Thyroid gland (tissue), 4 donors: ENCODE results near the gene LSM7. TPM values are rescaled to one million over a fixed set of nuclear protein-coding genes. Genes with fewer than 3 reads are reported as not detected.
A peak's percentile ranks its signal among the peaks of the same experiment; 100 is the strongest.

ENCODE experiments used
- DNase-seq, 2 donors: peaks; one replicate each; pipeline ENCODE4 v3.0.0-alpha.2; 2019
- H3K27ac ChIP-seq, 3 donors: fragments of 200-600 bp; sonication (generic); 1 replicate in 2 of 3; 2 replicates in 1 of 3; pipeline ENCODE4 v1.5.1; 2016 to 2019; ENCODE audit warnings: mild to moderate bottlenecking in 1 of 3, moderate library complexity in 1 of 3
- H3K27me3 ChIP-seq: fragments of 200-600 bp; sonication (generic); one replicate; pipeline ENCODE4 v1.5.1; 2019
- H3K36me3 ChIP-seq, 2 donors: fragments of 200-600 bp; sonication (generic); one replicate each; pipeline ENCODE4 v1.5.1; 2016 to 2019
- H3K4me1 ChIP-seq, 2 donors: fragments of 200-600 bp; sonication (generic); one replicate each; pipeline ENCODE4 v1.5.1; 2017 to 2019
- H3K4me3 ChIP-seq, 3 donors: fragments of 200-600 bp; sonication (generic); replicated peaks in 1 of 3; 1 replicate in 2 of 3; 2 replicates in 1 of 3; pipeline ENCODE4 v1.5.1; 2016; ENCODE audit warnings: mild to moderate bottlenecking in 1 of 3
- H3K9me3 ChIP-seq: fragments of 200-600 bp; sonication (generic); one replicate; pipeline ENCODE4 v1.5.1; 2017
- POLR2A ChIP-seq, 2 donors: fragments of 450-650 bp; IDR thresholded peaks; one replicate each; pipeline ENCODE4 v1.6.1; 2017; ENCODE audit warnings: antibody characterized with exemption in 2 of 2, mild to moderate bottlenecking in 2 of 2, moderate library complexity in 1 of 2
- WGBS, 2 donors: methylation state at CpG; one replicate each; pipeline ENCODE4 v1.1.5; 2017; 5-methylcytosine and 5-hydroxymethylcytosine counted together
- intact Hi-C: fragments of 100-400 bp; cut with DNase I; formaldehyde crosslinking; loops from one replicate; pipeline ENCODE4 v1.15.1; 2023
- total RNA-seq, 4 donors: library from RNA; depleted of rRNA; stranded (reverse); fragments of >200 nt; gene quantifications; one replicate each; pipeline ENCODE4 v1.2.3, GENCODE V29; 2016
- TF ChIP-seq, protein P1 (sequence below), 6 experiments: fragments of 200-600 bp in 3 of 6; fragments of 450-650 bp in 3 of 6; sonication (generic) in 3 of 6; IDR thresholded peaks; one replicate each; pipeline ENCODE4 v1.5.1; 2016 to 2019; ENCODE audit warnings: antibody characterized with exemption in 6 of 6, mild to moderate bottlenecking in 2 of 6, inconsistent platforms in 1 of 6, moderate library complexity in 1 of 6

Gene LSM7
- total RNA-seq, 4 donors from 2014 or later = 21.1 to 139 (median 55.1) TPM

DNA sequence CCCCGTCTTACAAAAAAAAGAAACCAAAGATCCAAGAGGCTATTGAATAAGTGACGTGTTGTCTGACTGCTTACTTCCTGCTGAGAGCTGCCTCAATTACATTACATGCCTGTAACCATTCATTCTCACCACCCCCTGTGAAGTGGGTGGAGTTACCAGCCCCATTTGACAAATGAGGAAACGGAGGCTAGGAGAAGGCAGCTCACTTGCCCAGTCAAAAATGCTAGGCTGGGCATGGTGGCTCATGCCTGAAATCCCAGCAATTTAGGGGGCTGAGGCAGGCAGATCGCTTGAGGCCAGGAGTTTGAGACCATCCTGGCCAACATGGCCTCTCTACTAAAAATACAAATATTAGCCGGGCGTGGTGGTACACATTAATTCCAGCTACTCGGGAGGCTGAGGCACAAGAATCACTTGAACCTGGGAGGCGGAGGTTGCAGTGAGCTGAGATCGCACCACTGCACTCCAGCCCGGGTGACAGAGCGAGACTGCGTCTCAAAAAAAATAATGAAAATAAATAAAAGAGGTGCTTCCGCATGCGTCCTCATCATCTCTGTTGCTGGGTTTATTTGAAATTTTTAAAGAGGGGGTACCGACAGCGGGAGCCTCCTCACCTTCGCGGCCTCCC lies 499 bp downstream of the LSM7 start:
- no peaks in the 10 kb centered on the region for H3K27me3 ChIP-seq
- H3K4me1 ChIP-seq = peaks cover 40 to 51% of the 10 kb centered on the region in 2 donors
- peak overlapping the region; percentile 60 to 92 (median 84) for H3K4me3 ChIP-seq
- H3K36me3 ChIP-seq = peaks cover 0 to 8% of the 10 kb centered on the region in 2 donors
- WGBS, 2 donors = 1 to 3% methylated on average over 18 of the region's 18 CpGs
- H3K27ac ChIP-seq = peak overlapping the region in 1 of 3 donors; percentile 24
- intact Hi-C loops = no loop called here
- DNase-seq = peak in 1 of 2 donors; percentile 10
- no peaks in the 10 kb centered on the region for H3K9me3 ChIP-seq
- TF ChIP-seq, protein P1, sequence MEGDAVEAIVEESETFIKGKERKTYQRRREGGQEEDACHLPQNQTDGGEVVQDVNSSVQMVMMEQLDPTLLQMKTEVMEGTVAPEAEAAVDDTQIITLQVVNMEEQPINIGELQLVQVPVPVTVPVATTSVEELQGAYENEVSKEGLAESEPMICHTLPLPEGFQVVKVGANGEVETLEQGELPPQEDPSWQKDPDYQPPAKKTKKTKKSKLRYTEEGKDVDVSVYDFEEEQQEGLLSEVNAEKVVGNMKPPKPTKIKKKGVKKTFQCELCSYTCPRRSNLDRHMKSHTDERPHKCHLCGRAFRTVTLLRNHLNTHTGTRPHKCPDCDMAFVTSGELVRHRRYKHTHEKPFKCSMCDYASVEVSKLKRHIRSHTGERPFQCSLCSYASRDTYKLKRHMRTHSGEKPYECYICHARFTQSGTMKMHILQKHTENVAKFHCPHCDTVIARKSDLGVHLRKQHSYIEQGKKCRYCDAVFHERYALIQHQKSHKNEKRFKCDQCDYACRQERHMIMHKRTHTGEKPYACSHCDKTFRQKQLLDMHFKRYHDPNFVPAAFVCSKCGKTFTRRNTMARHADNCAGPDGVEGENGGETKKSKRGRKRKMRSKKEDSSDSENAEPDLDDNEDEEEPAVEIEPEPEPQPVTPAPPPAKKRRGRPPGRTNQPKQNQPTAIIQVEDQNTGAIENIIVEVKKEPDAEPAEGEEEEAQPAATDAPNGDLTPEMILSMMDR (IDR thresholded peaks at IDR 0.05) = no peak
- no peak for TF ChIP-seq POLR2A (IDR thresholded peaks at IDR 0.05)

DNA sequence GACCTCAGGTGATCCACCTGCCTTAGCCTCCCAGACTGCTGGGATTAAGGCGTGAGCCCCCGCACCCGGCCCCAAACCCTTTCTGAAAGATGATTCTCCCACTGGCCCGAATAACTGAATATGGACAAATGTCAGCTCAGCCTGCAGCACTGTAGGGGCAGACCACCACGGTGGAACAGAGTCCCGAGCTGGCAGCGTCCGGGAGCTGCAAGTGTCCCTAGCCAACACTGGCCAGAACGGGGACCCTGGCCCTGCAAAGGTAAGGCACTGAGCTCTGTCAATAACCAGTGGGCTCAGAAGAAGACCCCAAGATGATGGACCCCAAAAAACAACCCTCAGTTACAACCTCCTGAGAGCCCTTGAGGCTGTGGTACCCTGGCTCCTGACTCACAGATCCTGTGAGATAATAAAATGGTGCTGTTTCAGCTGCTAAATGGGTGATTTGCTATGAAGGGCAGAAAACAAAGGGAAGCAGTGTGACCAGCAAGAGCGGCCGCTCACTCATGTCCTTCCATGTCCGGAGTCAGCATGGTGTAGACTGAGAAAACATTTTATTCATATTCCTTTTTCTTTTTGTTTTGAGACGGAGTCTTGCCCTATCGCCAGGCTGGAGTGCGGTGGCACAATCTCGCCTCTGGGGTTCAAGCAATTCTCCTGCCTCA lies 1.6 kb downstream of the LSM7 start:
- DNase-seq = no peak
- Histone ChIP-seq H3K27me3 (no peaks in the 10 kb centered on the region), H3K4me1 (peaks cover 30 to 41% of the 10 kb centered on the region in 2 donors), H3K4me3 (no peak overlapping the region), H3K27ac (no peak overlapping the region), H3K9me3 (no peaks in the 10 kb centered on the region), H3K36me3 (peaks cover 2 to 8% of the 10 kb centered on the region in 2 donors)
- WGBS, 2 donors = 89 to 93% methylated on average over 16 of the region's 16 CpGs
- intact Hi-C loops = no loop called here
- TF ChIP-seq, protein P1 (IDR thresholded peaks at IDR 0.05) = no peak
- no peak for TF ChIP-seq POLR2A (IDR thresholded peaks at IDR 0.05)

DNA sequence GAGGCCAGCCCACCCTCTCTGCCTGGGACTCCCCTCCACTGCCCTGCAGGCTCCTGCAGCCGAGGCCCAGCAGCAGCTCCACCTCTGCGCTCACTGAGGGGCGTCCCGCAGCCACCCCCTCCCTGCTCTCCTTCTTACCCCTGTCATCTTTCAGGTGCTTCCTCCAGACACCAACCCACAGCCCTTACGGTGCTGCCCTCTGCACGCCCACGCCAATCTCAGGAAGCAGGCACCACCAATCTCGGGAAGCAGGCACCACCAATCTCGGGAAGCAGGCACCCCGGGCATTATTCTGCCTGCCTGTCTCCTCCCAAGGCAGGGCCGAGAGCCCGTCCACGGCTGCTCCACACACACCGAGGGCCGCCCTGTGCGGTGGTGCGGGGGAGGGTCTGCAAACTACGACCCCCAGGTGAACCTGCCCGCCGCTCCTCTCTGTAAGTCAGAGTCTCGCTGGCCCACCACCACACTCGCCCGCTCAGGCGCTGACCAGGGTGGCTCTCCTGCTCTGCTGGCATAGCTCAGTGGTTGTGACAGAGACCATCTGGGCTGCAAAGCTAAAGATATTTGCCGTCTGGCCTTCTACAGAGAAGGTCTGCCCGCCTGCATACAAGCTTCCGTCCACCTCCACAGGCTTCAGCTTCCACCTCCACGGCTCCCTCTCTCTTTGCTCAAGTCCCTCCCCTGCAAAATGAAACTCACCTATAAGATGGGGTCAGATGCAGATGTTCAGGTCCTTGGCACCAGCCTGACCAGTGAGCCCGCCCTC lies 2.9 kb downstream of the LSM7 start:
- Histone ChIP-seq H3K27me3 (no peaks in the 10 kb centered on the region), H3K27ac (no peak overlapping the region), H3K4me3 (no peak overlapping the region), H3K4me1 (peaks cover 21 to 27% of the 10 kb centered on the region in 2 donors), H3K9me3 (no peaks in the 10 kb centered on the region), H3K36me3 (peaks cover 4 to 8% of the 10 kb centered on the region in 2 donors)
- no peak for TF ChIP-seq POLR2A (IDR thresholded peaks at IDR 0.05)
- TF ChIP-seq, protein P1 (IDR thresholded peaks at IDR 0.05) = no peak
- no peak for DNase-seq
- 83% methylated on average over 27 to 29 of the region's 29 CpGs for WGBS, 2 donors
- intact Hi-C loops = no loop called here

DNA sequence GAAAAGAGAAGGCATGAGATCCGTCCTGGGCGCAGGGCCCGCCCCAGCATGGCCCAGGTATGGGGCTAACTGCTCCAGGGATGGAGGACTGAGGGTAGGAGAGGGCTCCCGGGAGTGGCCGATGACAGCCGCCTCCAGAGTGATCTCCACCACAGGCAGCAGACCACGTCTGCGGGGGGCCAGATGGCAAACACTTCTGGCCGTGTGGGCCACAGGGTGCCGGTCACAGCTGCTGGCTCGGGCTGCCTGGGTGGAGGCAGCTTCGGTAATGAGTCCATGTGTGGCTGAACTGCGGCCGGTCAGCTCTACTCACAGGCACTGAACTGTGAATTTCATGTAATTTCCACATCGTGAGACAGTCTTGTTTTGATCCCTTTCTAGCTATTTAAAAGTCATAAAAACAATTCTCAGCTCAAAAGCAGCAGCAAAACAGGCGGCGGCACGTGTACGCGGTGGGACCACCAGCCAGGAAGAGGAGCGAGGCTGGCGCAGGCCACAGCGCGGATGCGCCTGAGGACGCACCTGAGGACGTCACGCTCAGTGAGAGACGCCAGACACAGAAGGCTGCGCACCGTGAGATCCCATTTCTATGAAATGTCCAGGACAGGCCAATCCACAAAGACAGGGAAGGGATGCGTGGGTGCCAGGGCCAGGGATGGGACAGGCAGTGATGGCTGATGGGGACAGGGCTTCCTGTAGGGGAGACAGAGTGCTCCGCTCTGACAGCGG lies 4.0 kb downstream of the LSM7 start:
- WGBS, 2 donors = 88 to 91% methylated on average over 29 to 34 of the region's 34 CpGs
- intact Hi-C loops = no loop called here

More for the DNA sequence above, 4.0 kb downstream of the LSM7 start:
- H3K9me3 ChIP-seq = no peaks in the 10 kb centered on the region
- H3K27me3 ChIP-seq = no peaks in the 10 kb centered on the region
- TF ChIP-seq POLR2A (IDR thresholded peaks at IDR 0.05) = no peak
- TF ChIP-seq, protein P1 (IDR thresholded peaks at IDR 0.05) = no peak
- H3K27ac ChIP-seq = no peak overlapping the region
- DNase-seq = no peak
- no peak overlapping the region for H3K4me3 ChIP-seq
- peaks cover 16 to 17% of the 10 kb centered on the region in 2 donors for H3K4me1 ChIP-seq
- H3K36me3 ChIP-seq = peaks cover 4 to 8% of the 10 kb centered on the region in 2 donors
